H1 (cell line): ENCODE results near the gene POLR1D. TPM values are rescaled to one million over a fixed set of nuclear protein-coding genes. Genes with fewer than 3 reads are reported as not detected.

Experiments used
- RAD21 ChIP-seq, 2 experiments: IDR thresholded peaks in 1 of 2; conservative IDR thresholded peaks in 1 of 2; 2 replicates each; pipeline ENCODE4 v1.6.1; 2011; ENCODE audit warnings: low read depth in 2 of 2, low read length in 2 of 2, improper control_type of control experiment in 1 of 2, inconsistent platforms in 1 of 2, mild to moderate bottlenecking in 1 of 2, moderate library complexity in 1 of 2
- SP4 ChIP-seq: IDR thresholded peaks from 2 replicates; pipeline ENCODE4 v1.6.1; 2012; ENCODE audit warnings: low read length, inconsistent platforms
- polyA plus RNA-seq, 7 experiments: library from polyadenylated mRNA; depleted of rRNA in 3 of 7; stranded (reverse) in 5 of 7; unstranded in 2 of 7; fragments of >200 nt in 5 of 7; fragments of 200-250 nt in 2 of 7; gene quantifications; 1 replicate in 5 of 7; 2 replicates in 1 of 7; 4 replicates in 1 of 7; pipeline versions ENCODE4 v1.2.1 to v1.2.3, GENCODE V29; 2011 to 2013; ENCODE audit warnings: missing spikeins in 2 of 7, mixed read lengths in 2 of 7
- total RNA-seq: library from RNA; stranded (reverse); fragmentation: NEBNext Ultra II Directional; extraction: Animal tissue kit (Norgen Biotek cat#: 25700); gene quantifications from 2 replicates; pipeline ENCODE4 v1.2.1, GENCODE V29; 2021
- TF ChIP-seq, protein P1 (sequence below), 3 experiments: IDR thresholded peaks; 1 replicate in 2 of 3; 2 replicates in 1 of 3; pipeline versions ENCODE4 v1.5.1 to v1.6.1; 2011; ENCODE audit warnings: low read length in 3 of 3, mild to moderate bottlenecking in 3 of 3, inconsistent platforms in 2 of 3, low read depth in 1 of 3, moderate library complexity in 1 of 3; ENCODE audit not compliant: insufficient read depth in 1 of 3; ENCODE audit errors: control extremely low read depth in 1 of 3
- TF ChIP-seq, protein P2 (sequence below): fragments of 300-600 bp; sonication (generic); IDR thresholded peaks from 2 replicates; pipeline ENCODE4 v1.7.1; 2012; ENCODE audit warnings: low read length, moderate library complexity, mild to moderate bottlenecking, inconsistent platforms; ENCODE audit not compliant: insufficient replicate concordance

Gene POLR1D
- total and polyA plus RNA-seq, 2 of the 8 experiments (the other 6 are each of a cell fraction or from before 2014, with no cell fraction given), result 226 to 232 TPM

DNA sequence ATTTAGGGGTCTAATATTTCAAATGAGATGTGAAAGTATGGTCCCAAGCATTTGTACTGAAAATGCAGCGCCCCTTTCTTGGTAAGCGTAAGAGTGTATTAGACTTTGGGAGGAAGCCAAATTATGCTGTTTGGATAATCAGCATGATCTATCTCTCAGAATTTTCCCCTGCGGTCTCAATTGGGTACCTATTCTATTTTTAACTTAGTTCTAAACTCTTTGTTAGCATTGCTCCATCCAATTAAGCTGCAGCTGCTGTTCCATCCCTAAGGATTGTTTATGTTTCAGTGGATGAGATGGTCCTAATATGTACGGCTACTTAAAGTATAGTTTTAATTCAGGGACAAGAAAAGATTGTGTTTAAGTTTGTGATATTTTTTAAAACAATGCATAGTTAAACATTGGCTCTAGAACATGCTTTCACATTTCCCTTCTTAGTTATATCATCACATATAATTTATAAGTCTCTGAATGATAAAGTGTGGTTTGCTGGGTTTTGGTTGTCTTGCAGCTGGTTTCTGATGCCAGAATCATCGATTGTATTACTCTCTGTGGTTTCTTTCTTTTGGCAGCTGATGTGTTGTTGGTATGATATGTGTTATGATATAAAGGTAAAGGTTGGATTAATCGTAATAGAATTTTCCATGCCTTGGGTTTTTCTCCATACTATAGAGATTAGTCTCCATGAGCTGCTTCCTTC lies 15.0 kb downstream of the POLR1D start (continued):
- TF ChIP-seq, protein P1, sequence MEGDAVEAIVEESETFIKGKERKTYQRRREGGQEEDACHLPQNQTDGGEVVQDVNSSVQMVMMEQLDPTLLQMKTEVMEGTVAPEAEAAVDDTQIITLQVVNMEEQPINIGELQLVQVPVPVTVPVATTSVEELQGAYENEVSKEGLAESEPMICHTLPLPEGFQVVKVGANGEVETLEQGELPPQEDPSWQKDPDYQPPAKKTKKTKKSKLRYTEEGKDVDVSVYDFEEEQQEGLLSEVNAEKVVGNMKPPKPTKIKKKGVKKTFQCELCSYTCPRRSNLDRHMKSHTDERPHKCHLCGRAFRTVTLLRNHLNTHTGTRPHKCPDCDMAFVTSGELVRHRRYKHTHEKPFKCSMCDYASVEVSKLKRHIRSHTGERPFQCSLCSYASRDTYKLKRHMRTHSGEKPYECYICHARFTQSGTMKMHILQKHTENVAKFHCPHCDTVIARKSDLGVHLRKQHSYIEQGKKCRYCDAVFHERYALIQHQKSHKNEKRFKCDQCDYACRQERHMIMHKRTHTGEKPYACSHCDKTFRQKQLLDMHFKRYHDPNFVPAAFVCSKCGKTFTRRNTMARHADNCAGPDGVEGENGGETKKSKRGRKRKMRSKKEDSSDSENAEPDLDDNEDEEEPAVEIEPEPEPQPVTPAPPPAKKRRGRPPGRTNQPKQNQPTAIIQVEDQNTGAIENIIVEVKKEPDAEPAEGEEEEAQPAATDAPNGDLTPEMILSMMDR (IDR thresholded peaks at IDR 0.05; ENCODE audit: control extremely low read depth in 1 of 3, insufficient read depth in 1 of 3, low read depth in 1 of 3, low read length in 3 of 3), result no peak
- TF ChIP-seq SP4 (no peak), RAD21 (IDR thresholded peaks at IDR 0.05 in 1 of 2, conservative IDR thresholded peaks at IDR 0.05 in 1 of 2; ENCODE audit: low read depth in 2 of 2, low read length in 2 of 2) (no peak)
- TF ChIP-seq, protein P2, sequence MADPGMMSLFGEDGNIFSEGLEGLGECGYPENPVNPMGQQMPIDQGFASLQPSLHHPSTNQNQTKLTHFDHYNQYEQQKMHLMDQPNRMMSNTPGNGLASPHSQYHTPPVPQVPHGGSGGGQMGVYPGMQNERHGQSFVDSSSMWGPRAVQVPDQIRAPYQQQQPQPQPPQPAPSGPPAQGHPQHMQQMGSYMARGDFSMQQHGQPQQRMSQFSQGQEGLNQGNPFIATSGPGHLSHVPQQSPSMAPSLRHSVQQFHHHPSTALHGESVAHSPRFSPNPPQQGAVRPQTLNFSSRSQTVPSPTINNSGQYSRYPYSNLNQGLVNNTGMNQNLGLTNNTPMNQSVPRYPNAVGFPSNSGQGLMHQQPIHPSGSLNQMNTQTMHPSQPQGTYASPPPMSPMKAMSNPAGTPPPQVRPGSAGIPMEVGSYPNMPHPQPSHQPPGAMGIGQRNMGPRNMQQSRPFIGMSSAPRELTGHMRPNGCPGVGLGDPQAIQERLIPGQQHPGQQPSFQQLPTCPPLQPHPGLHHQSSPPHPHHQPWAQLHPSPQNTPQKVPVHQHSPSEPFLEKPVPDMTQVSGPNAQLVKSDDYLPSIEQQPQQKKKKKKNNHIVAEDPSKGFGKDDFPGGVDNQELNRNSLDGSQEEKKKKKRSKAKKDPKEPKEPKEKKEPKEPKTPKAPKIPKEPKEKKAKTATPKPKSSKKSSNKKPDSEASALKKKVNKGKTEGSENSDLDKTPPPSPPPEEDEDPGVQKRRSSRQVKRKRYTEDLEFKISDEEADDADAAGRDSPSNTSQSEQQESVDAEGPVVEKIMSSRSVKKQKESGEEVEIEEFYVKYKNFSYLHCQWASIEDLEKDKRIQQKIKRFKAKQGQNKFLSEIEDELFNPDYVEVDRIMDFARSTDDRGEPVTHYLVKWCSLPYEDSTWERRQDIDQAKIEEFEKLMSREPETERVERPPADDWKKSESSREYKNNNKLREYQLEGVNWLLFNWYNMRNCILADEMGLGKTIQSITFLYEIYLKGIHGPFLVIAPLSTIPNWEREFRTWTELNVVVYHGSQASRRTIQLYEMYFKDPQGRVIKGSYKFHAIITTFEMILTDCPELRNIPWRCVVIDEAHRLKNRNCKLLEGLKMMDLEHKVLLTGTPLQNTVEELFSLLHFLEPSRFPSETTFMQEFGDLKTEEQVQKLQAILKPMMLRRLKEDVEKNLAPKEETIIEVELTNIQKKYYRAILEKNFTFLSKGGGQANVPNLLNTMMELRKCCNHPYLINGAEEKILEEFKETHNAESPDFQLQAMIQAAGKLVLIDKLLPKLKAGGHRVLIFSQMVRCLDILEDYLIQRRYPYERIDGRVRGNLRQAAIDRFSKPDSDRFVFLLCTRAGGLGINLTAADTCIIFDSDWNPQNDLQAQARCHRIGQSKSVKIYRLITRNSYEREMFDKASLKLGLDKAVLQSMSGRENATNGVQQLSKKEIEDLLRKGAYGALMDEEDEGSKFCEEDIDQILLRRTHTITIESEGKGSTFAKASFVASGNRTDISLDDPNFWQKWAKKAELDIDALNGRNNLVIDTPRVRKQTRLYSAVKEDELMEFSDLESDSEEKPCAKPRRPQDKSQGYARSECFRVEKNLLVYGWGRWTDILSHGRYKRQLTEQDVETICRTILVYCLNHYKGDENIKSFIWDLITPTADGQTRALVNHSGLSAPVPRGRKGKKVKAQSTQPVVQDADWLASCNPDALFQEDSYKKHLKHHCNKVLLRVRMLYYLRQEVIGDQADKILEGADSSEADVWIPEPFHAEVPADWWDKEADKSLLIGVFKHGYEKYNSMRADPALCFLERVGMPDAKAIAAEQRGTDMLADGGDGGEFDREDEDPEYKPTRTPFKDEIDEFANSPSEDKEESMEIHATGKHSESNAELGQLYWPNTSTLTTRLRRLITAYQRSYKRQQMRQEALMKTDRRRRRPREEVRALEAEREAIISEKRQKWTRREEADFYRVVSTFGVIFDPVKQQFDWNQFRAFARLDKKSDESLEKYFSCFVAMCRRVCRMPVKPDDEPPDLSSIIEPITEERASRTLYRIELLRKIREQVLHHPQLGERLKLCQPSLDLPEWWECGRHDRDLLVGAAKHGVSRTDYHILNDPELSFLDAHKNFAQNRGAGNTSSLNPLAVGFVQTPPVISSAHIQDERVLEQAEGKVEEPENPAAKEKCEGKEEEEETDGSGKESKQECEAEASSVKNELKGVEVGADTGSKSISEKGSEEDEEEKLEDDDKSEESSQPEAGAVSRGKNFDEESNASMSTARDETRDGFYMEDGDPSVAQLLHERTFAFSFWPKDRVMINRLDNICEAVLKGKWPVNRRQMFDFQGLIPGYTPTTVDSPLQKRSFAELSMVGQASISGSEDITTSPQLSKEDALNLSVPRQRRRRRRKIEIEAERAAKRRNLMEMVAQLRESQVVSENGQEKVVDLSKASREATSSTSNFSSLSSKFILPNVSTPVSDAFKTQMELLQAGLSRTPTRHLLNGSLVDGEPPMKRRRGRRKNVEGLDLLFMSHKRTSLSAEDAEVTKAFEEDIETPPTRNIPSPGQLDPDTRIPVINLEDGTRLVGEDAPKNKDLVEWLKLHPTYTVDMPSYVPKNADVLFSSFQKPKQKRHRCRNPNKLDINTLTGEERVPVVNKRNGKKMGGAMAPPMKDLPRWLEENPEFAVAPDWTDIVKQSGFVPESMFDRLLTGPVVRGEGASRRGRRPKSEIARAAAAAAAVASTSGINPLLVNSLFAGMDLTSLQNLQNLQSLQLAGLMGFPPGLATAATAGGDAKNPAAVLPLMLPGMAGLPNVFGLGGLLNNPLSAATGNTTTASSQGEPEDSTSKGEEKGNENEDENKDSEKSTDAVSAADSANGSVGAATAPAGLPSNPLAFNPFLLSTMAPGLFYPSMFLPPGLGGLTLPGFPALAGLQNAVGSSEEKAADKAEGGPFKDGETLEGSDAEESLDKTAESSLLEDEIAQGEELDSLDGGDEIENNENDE, result no peak
